GM10266 (cell line): ENCODE results near the gene EXOC2.

Experiments
- DNase-seq: peaks from one replicate; pipeline ENCODE4 v3.0.0; 2012; ENCODE audit errors: extremely low spot score
- CTCF ChIP-seq: IDR thresholded peaks from 2 replicates; pipeline ENCODE4 v1.5.1; 2012; ENCODE audit warnings: mild to moderate bottlenecking, low read depth; ENCODE audit not compliant: control insufficient read depth, insufficient read depth; ENCODE audit errors: missing control alignments

EXOC2 gene

GRCh38 chr6:715709-716491, 23.0 kb upstream of the EXOC2 start:
- no peak for TF ChIP-seq CTCF
- no peak for DNase-seq

- DNase-seq: no peak
- TF ChIP-seq CTCF: no peak
Measured at GRCh38 chr6:714100-714499, 21.2 kb upstream of the EXOC2 start.

- TF ChIP-seq CTCF: no peak
Measured at GRCh38 chr6:713351-713750, 20.4 kb upstream of the EXOC2 start.

GRCh38 chr6:712805-713204, 19.9 kb upstream of the EXOC2 start:
- no peak for DNase-seq
- no peak for TF ChIP-seq CTCF

More at GRCh38 chr6:713351-713750, 20.4 kb upstream of the EXOC2 start:
- no peak for DNase-seq

GRCh38 chr6:711925-712324, 19.0 kb upstream of the EXOC2 start:
- no peak for TF ChIP-seq CTCF
- DNase-seq: no peak

GRCh38 chr6:710601-711571, 17.9 kb upstream of the EXOC2 start:
- DNase-seq: peak; percentile 80
- TF ChIP-seq CTCF: no peak

GRCh38 chr6:709471-710056, 16.6 kb upstream of the EXOC2 start:
- no peak for TF ChIP-seq CTCF
- no peak for DNase-seq
